NT2/D1 (cell line): ENCODE measurements around the gene CDH8.

Experiments
- SUZ12 ChIP-seq: IDR thresholded peaks from 2 replicates; pipeline ENCODE4 v1.6.1; 2011; ENCODE audit not compliant: insufficient read length, insufficient read depth; ENCODE audit errors: extremely low read depth
- YY1 ChIP-seq: IDR thresholded peaks from 2 replicates; pipeline ENCODE4 v1.6.1; 2011; ENCODE audit not compliant: insufficient read length, insufficient read depth
- ZNF274 ChIP-seq: IDR thresholded peaks from 2 replicates; pipeline ENCODE4 v1.6.1; 2011; ENCODE audit warnings: mild to moderate bottlenecking, low read depth, low read length

GRCh38 chr16:61897657-61898056, 138.6 kb downstream of the CDH8 start:
- TF ChIP-seq ZNF274 (no peak), SUZ12 (no peak), YY1 (no peak)
